Esophagus mucosa (tissue), 1 donor: ENCODE measurements around the gene ABHD17A. TPM values are rescaled to one million over a fixed set of nuclear protein-coding genes. Genes with fewer than 3 reads are reported as not detected.
A peak's percentile ranks its signal among the peaks of the same experiment; 100 is the strongest.

ENCODE experiments used
- ATAC-seq: fragments of 200-7000 bp; cut with Tn5 transposase; one replicate; pipeline ENCODE4 v1.9.1; 2020
- total RNA-seq: library from RNA; stranded (reverse); gene quantifications from one replicate; pipeline ENCODE4 v1.2.4, GENCODE V29; 2023
- donor health status: DM: yes; HTN: yes; CAD: no.

Gene ABHD17A
- total RNA-seq, 1 donor from 2014 or later: 50.9 TPM

- no peak for ATAC-seq
These were observed 32.6 kb downstream of the ABHD17A start for GRCh38 chr19:1852581-1853128.

DNA sequence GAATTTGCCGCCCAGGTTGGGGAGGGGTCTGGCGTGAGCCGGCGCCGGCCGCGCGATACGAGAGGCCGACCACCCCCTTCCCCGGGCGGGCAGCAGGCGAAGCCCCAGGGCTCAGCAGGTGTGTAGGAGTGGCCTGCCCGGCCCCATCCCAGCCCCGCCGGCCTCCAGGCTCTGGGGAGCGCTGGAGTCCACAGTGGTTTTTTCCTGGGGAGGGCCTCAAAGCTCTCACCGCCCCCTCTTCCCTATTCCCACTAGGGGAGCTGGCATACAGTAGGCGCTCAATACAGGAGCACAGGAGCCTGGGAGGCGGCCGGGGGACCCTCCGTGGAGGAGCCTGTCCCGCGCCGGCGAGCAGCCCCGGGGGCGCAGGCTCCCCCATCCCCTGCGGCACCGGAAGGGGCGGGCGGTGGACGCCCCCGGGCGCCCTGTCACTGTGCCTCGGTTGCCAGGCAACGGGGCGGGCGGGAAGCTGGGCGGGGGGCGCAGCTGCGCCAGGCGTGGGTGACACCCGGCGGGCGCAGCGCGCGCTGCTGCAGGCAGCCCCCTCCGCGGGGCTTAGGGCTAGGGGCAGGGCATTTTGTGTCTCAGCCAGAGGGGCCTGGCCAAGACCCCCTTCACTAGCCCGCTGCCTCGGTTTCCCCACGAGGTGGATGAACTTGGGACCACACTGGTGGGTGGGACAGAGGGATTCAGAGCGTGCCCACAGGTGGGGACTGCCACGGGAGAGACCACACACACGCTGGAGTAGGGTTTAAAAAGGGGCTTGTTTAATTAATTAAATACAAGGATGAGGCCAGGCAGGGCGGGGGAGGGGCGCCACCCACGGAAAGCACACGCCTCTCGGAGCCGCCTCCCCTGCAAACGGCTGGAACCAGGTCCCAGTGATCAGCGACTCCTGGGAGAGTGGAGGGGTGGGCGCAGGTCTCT lies 33.4 kb downstream of the ABHD17A start:
- no peak for ATAC-seq

DNA sequence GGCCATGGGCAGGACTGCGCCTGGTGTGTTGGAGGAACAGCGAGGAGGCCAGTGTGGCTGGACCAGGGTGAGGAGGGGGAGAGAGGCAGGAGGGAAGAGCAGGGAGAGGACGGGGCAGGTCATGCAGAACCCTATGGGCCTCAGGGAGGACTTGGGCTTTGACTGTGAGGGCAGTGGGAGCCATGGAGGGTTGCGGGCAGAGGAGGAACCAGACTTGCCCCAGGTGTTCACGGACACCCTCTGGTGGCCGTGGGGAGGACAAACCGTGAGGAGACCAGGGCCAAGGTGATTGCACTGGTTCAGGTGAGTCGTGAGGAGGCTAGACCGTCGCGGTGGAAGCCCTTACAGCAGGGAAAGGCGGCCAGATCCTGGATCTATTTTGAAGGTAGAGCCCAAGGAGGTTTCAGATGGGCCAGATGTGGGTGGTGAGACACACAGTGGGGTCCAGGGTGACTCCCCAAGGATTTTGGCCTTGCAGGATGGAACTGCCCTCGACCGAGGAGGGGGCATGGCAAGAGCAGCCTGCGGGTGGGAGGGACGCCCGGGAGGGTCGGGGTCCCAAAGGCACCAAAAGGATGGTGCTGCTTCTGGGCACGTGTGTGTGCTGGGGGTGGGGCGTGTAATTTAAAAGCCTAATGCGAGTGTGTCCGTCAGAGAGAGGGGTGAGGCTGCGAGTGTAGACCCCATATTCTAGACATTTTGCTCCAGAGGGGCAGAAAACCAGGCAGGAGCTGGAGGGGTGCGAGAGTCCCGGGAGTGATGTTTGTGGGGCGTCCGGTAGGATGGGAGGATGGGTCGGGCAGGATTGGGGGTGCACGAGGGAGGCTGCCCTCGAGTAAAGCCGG lies 34.3 kb downstream of the ABHD17A start:
- ATAC-seq: no peak

DNA sequence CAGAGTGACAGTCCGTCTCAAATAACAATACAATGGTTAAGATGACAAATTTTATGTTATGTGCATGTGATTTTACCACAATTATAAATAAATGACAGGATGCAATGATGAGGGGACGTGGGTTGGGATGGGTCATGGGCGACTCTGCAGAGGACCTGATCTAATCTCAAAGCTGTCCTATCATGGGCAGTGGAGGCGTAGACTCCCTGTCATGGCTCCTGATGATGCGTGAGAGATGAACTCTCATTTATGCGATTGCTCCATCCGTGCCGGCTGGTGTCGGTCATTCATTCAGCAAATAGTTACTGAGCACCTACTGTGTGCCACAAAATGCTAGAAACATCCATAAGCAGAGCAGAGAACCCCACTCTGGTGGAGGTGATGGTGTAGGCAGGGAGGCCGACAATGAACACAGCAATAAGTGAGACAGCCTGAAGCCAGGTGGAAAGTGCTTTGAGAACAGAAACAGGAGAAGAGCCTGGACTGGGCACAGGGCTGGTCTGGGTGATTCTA lies 35.4 kb downstream of the ABHD17A start:
- ATAC-seq: no peak

- no peak for ATAC-seq
These were observed 36.2 kb downstream of the ABHD17A start for GRCh38 chr19:1849132-1849474.

DNA sequence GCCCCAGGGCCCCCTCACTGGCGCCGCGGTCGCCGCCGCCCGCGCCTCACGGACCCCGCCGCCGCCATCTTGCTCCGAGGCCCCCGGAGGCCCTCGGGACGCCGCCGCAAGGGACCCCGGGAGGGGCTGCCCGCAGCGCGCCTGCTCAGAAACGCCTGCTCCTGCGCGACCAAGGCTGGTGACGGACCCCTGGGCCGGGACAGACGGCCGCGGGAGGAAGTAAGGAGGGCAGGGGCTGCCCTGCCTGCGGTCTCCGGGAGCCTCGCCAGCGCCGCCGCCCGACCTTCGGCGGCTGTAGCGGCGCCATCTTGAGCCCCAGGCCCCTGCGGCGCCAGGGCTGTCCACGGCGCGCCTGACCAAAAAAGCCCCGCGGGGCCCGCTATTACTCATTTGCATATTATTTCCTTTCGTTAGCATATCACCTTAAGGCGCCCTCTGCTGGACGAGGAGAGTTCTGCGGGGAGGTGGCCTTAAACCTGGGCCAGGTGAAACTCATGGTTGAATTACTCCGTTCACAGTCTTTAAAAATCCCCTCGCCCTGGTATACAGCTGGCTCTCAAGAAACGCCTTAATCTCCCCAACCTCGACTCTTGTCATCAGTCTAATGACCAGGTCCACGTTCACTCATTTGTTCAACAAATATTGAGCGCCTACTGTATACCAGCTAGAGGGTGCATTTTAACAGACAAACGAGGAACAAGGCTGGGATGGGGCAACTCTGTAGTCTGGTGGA lies 36.7 kb downstream of the ABHD17A start, which contains the start of gene REXO1:
Gene REXO1, minus strand, starts transcription at position 85 of the 733 bp plus-strand sequence. CDS start 125 bp downstream, outside the sequence.
- peak; percentile 73 for ATAC-seq

DNA sequence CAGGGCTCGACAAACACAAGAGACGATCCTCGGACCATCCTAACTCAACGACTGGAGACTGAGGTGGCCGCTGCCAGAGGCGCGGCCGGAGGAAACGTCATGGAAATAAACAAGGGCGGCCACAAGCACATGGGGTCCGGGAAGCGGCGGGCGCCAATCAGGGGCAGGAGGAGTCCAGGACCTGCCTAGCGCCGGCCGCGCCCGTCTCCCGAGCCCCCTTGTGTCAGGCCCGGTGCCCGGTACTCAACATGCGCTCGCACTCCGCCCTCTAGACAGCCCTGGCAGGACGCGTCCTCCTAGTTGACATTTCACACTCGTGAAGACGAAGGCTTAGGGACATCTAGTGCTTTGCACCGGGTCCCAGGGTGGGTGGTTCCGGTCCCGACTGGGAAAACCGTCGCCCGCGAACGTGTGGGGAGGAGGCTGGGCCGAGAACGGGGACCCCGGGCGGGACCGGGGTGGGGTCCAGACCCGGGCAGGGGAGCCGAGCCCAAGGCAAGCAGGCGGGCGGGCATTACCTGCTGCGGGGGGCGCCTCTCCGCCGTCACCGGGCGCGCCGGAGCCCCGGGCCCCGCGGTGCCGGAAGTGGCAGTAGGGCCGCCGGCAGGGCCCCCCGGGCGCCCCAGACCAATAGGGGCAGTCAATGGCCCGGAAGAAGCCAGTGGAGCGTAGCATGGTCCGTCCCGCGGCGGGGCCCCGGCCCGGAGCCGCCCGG lies 37.5 kb downstream of the ABHD17A start:
- ATAC-seq: peak; percentile 27

DNA sequence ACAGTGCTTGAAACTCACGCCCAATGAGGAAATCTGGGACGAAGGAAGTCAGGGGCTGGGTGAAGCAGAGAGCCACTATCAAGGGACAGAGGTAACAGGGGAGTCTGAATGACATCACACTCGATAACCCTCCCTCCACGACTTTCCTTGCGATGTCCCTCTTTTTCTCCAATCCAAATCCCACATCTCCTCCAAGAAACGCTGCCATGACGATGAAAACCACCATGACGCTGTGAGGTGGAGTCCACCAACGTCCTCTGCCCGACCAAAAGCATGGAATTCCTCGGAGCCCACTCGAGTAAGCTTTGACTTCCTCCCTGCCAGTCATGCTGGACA lies 38.0 kb downstream of the ABHD17A start:
- ATAC-seq: no peak

DNA sequence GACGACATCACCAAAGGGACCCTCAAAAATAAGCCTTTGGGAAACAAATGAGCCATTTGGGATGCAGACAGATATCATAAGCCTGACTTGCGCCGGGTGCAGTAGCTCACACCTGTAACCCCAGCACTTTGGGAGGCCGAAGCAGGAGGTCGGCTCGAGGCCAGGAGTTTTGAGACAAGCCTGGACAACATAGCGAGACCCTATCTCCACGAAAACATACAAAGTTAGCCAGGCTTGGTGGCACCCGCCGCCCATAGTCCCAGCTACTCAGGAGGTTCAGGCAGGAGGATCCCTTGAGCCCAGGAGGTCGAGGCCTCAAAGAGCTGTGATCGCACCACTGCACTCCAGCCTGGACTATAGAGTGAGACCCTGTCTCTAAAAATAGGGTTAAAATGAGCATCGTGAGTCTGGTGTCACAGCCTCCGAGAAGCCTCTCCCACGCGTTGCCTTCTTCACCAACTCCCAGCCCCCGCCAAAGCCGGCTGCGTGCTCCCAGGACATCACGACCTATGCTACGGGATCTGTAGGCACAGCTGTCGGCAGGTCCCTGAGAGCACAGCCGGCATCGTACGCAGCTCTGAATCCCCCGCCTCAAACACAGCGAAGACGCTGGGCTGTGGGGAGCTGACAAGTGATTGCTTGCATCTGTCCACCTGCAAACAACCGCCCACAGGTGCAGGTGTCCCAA lies 38.6 kb downstream of the ABHD17A start:
- no peak for ATAC-seq

DNA sequence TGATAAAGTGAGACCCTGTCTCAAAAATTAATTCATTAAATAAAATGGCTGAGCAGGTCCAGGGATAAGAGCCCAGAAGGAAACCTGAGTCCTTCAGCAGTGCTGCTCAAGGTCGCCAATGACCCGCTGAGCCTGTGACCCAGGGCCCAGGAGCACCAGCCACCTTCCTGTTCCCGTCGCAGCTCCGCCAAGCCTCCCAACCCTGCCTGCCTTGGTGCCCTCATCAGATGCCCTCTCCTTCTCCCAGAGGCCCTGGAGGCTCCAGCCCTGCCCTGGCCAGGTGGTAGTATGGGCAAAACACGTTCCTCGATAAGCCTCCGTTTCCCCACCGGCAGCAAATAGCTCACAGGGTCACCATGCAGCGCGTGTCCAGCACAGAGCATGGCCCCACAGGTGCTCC lies 39.7 kb downstream of the ABHD17A start:
- no peak for ATAC-seq

- no peak for ATAC-seq
These were observed 40.2 kb downstream of the ABHD17A start for GRCh38 chr19:1845125-1845515.

DNA sequence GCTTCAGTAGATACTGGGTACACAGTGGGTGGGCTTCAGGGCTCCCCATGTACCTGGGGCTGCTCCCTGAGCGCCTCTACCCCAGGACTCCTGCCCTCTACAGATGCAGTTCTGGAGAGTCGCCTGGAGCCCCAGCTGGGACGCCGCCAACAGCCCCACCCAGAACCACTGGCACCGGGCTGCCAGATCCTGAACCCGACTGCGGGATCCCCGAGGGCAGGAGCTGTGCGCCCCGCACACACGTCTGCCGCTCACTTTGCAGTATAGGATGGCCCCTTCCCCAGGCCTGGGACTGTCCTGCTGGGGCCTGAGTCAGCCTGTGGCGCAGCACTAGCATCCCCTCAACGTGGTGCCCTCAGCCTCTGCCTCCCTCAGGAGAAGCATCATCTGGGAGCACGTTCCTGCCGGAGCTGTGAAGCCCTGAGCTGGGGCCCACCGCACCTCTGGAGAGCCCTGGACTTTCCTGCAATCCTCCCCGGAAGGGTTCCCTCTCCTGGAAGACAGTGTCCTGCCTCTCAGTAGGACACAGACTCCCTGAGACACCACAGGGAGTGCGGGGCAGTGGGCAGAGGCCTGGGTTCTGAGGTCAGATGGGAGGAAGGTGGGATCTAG lies 40.7 kb downstream of the ABHD17A start:
- ATAC-seq: peak; percentile 1

DNA sequence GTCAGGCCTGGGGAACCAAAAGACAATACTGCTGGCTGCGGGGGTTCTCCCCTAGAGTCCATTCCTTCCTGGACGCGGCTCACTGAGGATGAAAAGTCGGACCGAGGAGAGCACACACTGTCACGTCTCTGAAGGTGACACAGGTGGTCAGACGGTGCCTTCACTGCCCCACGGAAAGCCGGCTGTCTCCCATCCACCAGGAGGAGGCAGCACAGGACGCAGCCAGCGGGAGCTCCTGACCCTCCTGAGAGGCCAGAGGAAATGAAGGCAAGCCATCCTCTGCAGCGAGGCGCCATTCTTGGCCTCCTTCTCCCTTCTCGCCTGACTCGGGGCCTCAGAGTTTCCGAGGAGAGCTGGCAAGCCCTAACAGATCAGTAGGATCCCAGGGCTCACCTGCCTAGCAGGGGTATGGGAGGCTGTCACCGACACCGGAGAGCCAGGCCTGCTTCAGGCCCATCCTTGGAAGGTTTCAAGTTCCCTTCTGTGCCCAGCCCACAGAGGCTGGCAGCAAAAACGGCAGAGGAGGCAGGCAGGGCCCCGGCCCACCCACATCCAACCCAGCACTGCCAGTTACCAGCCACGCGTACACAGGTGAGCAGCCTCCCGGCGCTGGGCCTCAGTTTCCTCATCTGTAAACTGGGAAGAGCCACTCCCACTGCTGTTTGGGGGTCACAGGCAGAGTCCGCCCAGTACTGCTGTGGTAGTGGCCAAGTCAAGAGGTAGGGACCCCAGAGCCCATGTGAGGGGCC lies 41.5 kb downstream of the ABHD17A start:
- no peak for ATAC-seq

- ATAC-seq: no peak
These were observed 42.2 kb downstream of the ABHD17A start for GRCh38 chr19:1843116-1843515.

DNA sequence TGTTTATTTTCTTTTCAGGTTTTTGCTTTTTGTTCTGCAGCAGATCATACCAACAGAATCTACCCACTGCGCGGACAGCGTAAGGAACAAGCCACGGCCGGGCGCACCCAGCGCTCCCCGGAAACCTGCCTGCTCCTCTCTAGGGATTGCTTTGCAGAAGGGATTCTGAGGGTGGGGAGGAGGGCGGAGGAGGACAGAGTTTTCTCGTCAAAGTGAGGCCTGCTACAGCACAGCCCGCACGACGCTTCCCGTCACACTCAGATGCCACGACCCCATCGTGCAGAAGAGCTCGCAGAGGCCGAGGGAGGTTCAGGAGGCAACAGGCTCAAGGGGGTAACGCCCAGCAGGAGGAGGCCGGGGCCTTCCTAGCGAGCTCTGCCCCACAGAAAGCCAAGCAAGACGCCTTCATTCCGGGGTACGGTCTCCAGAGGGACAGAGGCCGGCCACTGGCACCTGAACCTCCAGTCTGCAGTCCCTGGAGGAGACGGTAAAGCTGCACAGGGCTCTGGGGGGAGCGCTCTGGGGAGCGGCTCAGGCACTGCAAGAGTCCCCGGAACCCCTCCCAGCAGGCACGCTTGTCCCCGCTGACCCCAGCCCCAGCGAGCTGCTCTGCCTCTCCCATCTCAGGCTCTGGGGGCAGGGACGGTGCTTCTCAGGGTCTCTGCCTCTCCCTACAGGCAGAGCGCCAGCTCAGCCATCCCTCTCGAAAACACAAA lies 43.9 kb downstream of the ABHD17A start:
- ATAC-seq: no peak

GRCh38 chr19:1840541-1841115 lies 44.7 kb downstream of the ABHD17A start:
- ATAC-seq: no peak

DNA sequence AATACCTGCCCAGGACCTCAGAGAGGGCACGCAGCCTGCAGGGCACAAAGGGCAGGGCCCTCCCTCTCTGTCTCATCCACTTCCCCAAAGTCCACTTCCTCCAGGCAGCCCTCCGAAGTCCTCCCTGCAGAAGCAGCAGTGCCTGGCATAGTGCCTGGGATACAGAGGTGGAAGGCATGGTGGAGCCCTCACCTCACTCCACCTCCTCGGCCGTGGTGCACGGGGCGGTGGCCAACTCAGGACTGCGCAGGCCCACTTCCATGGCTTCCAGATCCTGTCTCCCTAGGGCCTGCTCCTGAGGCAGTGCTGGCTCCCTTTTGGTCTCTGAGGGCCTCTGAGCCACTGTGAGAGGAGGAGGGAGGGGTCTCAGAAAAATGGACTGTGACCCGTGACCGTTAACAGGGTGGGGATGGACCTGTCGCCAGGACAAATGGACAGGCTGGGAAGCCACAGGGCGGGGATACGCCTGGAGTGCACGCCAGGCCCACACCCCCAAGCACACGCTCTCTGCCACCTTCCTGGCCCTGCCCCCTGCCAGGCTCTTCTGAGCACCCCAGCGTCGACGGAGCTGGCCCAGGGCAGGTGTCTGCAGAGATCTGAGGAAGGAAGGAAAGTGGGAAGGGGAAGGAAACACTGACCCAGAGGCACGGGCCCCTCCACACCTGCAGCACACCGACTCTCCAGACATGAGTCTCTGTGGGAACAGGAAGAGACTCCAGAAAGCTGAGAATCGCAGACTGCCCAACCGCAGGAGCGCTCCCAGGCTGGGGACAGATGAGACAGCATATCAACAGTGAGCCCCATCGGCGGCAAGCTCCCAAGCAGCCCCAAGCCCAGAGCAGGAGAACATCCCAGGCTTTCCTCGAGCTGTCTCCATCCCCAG lies 45.4 kb downstream of the ABHD17A start:
- no peak for ATAC-seq

GRCh38 chr19:1837625-1838105 lies 47.6 kb downstream of the ABHD17A start:
- ATAC-seq: peak; percentile 47
